GM10266 (cell line): ENCODE results near the gene SIGLEC7.

ENCODE experiments used
- DNase-seq: peaks from one replicate; pipeline ENCODE4 v3.0.0; 2012; ENCODE audit errors: extremely low spot score
- TF ChIP-seq, protein P1 (sequence below): IDR thresholded peaks from 2 replicates; pipeline ENCODE4 v1.5.1; 2012; ENCODE audit warnings: mild to moderate bottlenecking, low read depth; ENCODE audit not compliant: control insufficient read depth, insufficient read depth; ENCODE audit errors: missing control alignments

SIGLEC7 gene

DNA sequence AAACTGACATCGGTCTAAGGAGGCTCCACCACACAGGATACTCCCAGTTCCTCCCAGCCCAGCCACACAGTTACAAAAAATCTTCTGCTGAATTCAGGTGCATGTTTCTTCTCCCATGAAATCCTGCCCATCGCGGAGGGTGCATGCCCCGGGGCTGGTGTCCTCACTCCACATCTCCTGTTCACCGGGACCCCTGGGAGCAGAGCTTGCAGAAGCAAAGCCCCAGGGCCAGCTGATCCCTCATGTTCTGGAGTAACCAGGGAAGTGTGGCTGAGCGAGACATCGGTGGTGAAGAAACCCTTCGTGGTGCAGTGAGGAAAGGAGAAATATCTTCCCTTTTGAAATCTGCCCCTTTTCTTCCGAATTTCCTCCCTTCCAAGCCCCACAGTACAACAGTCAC lies 18.3 kb upstream of the SIGLEC7 start:
- DNase-seq: no peak
- TF ChIP-seq, protein P1, sequence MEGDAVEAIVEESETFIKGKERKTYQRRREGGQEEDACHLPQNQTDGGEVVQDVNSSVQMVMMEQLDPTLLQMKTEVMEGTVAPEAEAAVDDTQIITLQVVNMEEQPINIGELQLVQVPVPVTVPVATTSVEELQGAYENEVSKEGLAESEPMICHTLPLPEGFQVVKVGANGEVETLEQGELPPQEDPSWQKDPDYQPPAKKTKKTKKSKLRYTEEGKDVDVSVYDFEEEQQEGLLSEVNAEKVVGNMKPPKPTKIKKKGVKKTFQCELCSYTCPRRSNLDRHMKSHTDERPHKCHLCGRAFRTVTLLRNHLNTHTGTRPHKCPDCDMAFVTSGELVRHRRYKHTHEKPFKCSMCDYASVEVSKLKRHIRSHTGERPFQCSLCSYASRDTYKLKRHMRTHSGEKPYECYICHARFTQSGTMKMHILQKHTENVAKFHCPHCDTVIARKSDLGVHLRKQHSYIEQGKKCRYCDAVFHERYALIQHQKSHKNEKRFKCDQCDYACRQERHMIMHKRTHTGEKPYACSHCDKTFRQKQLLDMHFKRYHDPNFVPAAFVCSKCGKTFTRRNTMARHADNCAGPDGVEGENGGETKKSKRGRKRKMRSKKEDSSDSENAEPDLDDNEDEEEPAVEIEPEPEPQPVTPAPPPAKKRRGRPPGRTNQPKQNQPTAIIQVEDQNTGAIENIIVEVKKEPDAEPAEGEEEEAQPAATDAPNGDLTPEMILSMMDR: no peak

DNA sequence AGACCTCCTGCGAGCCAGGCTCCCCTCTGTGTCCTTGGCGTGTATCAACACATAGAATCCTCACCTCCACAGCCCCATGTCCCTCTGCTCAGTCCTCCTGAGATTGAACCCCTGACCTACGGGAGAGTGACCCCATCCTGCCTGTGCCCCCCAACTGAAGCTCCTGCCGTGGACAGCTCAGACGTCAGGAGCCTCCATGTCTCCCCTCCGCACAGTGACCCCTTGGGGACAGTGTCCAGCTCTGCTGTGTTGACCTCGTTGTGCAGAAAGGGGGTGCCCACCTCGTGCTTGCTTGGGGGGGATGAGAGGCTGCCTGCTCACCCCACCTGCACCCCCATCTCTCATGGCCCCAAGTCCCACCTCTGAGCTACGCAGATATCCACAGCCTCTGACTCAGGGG lies 17.9 kb upstream of the SIGLEC7 start:
- TF ChIP-seq, protein P1: no peak
- DNase-seq: no peak

DNA sequence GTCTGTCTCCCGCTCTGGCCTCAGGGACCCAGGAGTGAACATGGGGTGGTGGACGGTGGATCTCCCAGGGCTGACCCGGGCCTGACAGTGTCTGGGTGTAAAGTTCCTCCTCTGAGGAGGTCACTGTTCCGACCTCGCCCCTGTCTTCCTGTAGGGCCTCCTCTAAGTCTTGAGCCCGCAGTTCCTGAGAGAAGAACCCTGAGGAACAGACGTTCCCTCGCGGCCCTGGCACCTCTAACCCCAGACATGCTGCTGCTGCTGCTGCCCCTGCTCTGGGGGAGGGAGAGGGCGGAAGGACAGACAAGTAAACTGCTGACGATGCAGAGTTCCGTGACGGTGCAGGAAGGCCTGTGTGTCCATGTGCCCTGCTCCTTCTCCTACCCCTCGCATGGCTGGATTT lies 17.4 kb upstream of the SIGLEC7 start, which contains the start of gene SIGLEC9:
Gene SIGLEC9, plus strand, starts transcription at position 178 of the 400 bp plus-strand sequence. Its CDS starts 69 bp downstream, at position 247.
- TF ChIP-seq, protein P1: no peak
- no peak for DNase-seq

DNA sequence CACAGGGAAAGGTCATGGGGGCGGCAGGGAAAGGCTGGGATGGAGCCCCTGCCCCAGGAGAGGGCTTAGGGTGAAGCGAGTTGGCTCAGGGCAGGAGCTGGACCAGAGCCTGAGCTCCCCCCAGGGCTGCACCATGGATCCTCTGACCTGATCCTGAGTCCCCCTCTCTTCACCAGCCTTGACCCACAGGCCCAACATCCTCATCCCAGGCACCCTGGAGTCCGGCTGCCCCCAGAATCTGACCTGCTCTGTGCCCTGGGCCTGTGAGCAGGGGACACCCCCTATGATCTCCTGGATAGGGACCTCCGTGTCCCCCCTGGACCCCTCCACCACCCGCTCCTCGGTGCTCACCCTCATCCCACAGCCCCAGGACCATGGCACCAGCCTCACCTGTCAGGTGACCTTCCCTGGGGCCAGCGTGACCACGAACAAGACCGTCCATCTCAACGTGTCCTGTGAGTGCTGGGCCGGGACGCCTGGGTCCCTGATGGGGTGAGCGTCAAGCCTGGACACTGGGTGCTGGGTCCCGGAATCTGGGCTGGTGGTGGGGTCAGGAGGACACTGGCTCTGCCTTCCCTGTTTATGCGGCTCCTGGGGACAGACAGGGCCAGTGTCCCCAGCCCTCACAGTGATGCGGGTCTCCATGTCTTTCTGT lies 16.6 kb upstream of the SIGLEC7 start:
- no peak for DNase-seq
- TF ChIP-seq, protein P1: no peak

DNA sequence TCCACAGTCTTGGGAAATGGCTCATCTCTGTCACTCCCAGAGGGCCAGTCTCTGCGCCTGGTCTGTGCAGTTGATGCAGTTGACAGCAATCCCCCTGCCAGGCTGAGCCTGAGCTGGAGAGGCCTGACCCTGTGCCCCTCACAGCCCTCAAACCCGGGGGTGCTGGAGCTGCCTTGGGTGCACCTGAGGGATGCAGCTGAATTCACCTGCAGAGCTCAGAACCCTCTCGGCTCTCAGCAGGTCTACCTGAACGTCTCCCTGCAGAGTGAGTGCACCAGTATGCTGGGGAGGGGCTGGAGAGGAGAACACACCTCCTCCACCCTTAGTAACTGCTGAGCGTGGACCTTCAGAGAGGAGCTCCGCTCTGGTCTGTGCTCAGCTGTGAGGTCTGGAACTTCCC lies 15.1 kb upstream of the SIGLEC7 start:
- TF ChIP-seq, protein P1: no peak
- DNase-seq: no peak

DNA sequence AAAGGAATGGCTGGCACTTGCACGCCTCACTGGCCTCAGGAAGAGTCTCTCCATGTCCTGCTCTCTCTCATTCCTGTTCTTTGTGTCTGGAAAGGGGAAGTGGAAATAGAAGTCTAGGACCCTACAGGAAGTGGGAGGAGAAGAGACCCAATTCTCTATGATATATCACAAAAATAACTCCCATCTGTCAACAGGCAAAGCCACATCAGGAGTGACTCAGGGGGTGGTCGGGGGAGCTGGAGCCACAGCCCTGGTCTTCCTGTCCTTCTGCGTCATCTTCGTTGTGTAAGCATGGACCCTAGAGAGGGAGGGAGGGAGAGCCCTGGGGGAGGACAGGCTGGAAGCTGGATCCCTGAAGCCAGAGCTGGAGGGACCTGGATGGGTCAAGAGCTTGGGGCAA lies 14.3 kb upstream of the SIGLEC7 start:
- no peak for DNase-seq
- TF ChIP-seq, protein P1: no peak

DNA sequence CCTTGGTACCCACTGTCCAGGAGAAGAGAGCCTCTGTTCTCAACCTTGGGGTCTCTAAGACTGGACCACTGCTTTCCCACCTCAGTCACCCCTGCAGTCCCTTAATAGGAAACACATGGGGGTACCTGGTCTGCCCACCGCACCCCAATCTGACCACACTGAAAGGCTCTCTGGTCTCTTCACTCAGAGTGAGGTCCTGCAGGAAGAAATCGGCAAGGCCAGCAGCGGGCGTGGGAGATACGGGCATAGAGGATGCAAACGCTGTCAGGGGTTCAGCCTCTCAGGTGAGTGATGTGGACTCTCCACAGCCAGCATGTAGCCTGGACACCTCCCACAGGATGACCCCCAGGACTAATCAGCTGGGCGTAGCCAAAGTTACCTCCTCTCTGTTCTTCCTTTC lies 13.9 kb upstream of the SIGLEC7 start:
- no peak for DNase-seq
- TF ChIP-seq, protein P1: no peak
